ENCODE data around the gene PCDH9.
"Not testable (repeated sequence)": the region's sequence is repeated elsewhere in the genome, so short reads cannot be mapped to it uniquely, and the experiment has no call there.

Gene PCDH9

GRCh38 chr13:66624302-66624701 lies 605.8 kb downstream of the PCDH9 start:
- Histone ChIP-seq H3K9ac (ENCODE audit: low read length) (no peak overlapping the region), H2BK120ac (ENCODE audit: low read depth, low read length) (no peak overlapping the region), H3K27me3 (ENCODE audit: control insufficient read depth in 1 of 2, insufficient read depth in 1 of 2, low read length in 2 of 2) (no peaks in the 10 kb centered on the region), H2AFZ (ENCODE audit: low read depth, low read length) (no peak overlapping the region), H3K4me1 (ENCODE audit: control insufficient read depth, insufficient read depth, low read depth, low read length) (no peaks in the 10 kb centered on the region), H3K4me2 (ENCODE audit: low read length, poor library complexity, severe bottlenecking) (no peak overlapping the region), H2BK12ac (ENCODE audit: low read length in 2 of 2) (no peak overlapping the region), H3K18ac (ENCODE audit: low read depth in 1 of 2, low read length in 2 of 2) (no peak overlapping the region), H3K4ac (ENCODE audit: low read depth in 1 of 2, low read length in 2 of 2) (no peak overlapping the region), H3K79me1 (replicated peaks; ENCODE audit: low read length, poor library complexity, severe bottlenecking) (no peaks in the 10 kb centered on the region), H4K91ac (ENCODE audit: low read length) (no peak overlapping the region), H4K8ac (ENCODE audit: low read length) (no peak overlapping the region), H2BK5ac (ENCODE audit: low read depth, low read length, poor library complexity, severe bottlenecking) (no peak overlapping the region), H3K9me3 (ENCODE audit: control insufficient read depth, low read length) (no peaks in the 10 kb centered on the region), H3K27ac (ENCODE audit: low read length, poor library complexity, severe bottlenecking) (no peak overlapping the region), H3K36me3 (ENCODE audit: control insufficient read depth in 1 of 2, insufficient read depth in 2 of 2, low read depth in 1 of 2, low read length in 2 of 2) (no peaks in the 10 kb centered on the region), H3K4me3 (ENCODE audit: insufficient read depth in 1 of 2, low read depth in 1 of 2, low read length in 2 of 2) (no peak overlapping the region), H3K14ac (ENCODE audit: low read length in 2 of 2) (no peak overlapping the region), H2AK5ac (ENCODE audit: low read length, severe bottlenecking) (no peak overlapping the region), H3K23ac (ENCODE audit: low read length in 2 of 2) (no peak overlapping the region), H2BK15ac (ENCODE audit: low read depth, poor library complexity, severe bottlenecking) (no peak overlapping the region)
- 100% methylated on average over 2 of the region's 3 CpGs for WGBS
- no peak for DNase-seq

GRCh38 chr13:66623129-66623820 lies 606.9 kb downstream of the PCDH9 start:
- Histone ChIP-seq H2BK5ac (ENCODE audit: low read depth, low read length, poor library complexity, severe bottlenecking) (no peak overlapping the region), H3K79me1 (replicated peaks; ENCODE audit: low read length, poor library complexity, severe bottlenecking) (no peaks in the 10 kb centered on the region), H4K8ac (ENCODE audit: low read length) (no peak overlapping the region), H3K36me3 (ENCODE audit: control insufficient read depth in 1 of 2, insufficient read depth in 2 of 2, low read depth in 1 of 2, low read length in 2 of 2) (no peaks in the 10 kb centered on the region), H3K14ac (ENCODE audit: low read length in 2 of 2) (no peak overlapping the region), H3K4me1 (ENCODE audit: control insufficient read depth, insufficient read depth, low read depth, low read length) (no peaks in the 10 kb centered on the region), H3K4me2 (ENCODE audit: low read length, poor library complexity, severe bottlenecking) (no peak overlapping the region), H4K91ac (ENCODE audit: low read length) (no peak overlapping the region), H2AFZ (ENCODE audit: low read depth, low read length) (no peak overlapping the region), H3K23ac (ENCODE audit: low read length in 2 of 2) (no peak overlapping the region), H2BK12ac (ENCODE audit: low read length in 2 of 2) (no peak overlapping the region), H2AK5ac (ENCODE audit: low read length, severe bottlenecking) (no peak overlapping the region), H3K18ac (ENCODE audit: low read depth in 1 of 2, low read length in 2 of 2) (no peak overlapping the region), H3K9me3 (ENCODE audit: control insufficient read depth, low read length) (no peaks in the 10 kb centered on the region), H2BK15ac (ENCODE audit: low read depth, poor library complexity, severe bottlenecking) (no peak overlapping the region), H3K27me3 (ENCODE audit: control insufficient read depth in 1 of 2, insufficient read depth in 1 of 2, low read length in 2 of 2) (no peaks in the 10 kb centered on the region), H2BK120ac (ENCODE audit: low read depth, low read length) (no peak overlapping the region), H3K4ac (ENCODE audit: low read depth in 1 of 2, low read length in 2 of 2) (no peak overlapping the region), H3K27ac (ENCODE audit: low read length, poor library complexity, severe bottlenecking) (no peak overlapping the region), H3K9ac (ENCODE audit: low read length) (no peak overlapping the region), H3K4me3 (ENCODE audit: insufficient read depth in 1 of 2, low read depth in 1 of 2, low read length in 2 of 2) (no peak overlapping the region)
- no peak for DNase-seq
- 90% methylated on average over 3 of the region's 10 CpGs for WGBS

- H3K9ac ChIP-seq (ENCODE audit: low read length); H3K27ac ChIP-seq (ENCODE audit: low read length, poor library complexity, severe bottlenecking); H2BK12ac ChIP-seq (ENCODE audit: low read length in 2 of 2); H2AK5ac ChIP-seq (ENCODE audit: low read length, severe bottlenecking); H3K4me1 ChIP-seq (ENCODE audit: control insufficient read depth, insufficient read depth, low read depth, low read length); H3K79me1 ChIP-seq (replicated peaks; ENCODE audit: low read length, poor library complexity, severe bottlenecking); H4K91ac ChIP-seq (ENCODE audit: low read length); H2BK15ac ChIP-seq (ENCODE audit: low read depth, poor library complexity, severe bottlenecking); H3K23ac ChIP-seq (ENCODE audit: low read length in 2 of 2); H4K8ac ChIP-seq (ENCODE audit: low read length); DNase-seq; H2AFZ ChIP-seq (ENCODE audit: low read depth, low read length); H3K4me2 ChIP-seq (ENCODE audit: low read length, poor library complexity, severe bottlenecking); H2BK5ac ChIP-seq (ENCODE audit: low read depth, low read length, poor library complexity, severe bottlenecking); H3K9me3 ChIP-seq (ENCODE audit: control insufficient read depth, low read length); H3K18ac ChIP-seq (ENCODE audit: low read depth in 1 of 2, low read length in 2 of 2); H3K4ac ChIP-seq (ENCODE audit: low read depth in 1 of 2, low read length in 2 of 2); H3K27me3 ChIP-seq (ENCODE audit: control insufficient read depth in 1 of 2, insufficient read depth in 1 of 2, low read length in 2 of 2); H2BK120ac ChIP-seq (ENCODE audit: low read depth, low read length); H3K4me3 ChIP-seq (ENCODE audit: insufficient read depth in 1 of 2, low read depth in 1 of 2, low read length in 2 of 2); H3K36me3 ChIP-seq (ENCODE audit: control insufficient read depth in 1 of 2, insufficient read depth in 2 of 2, low read depth in 1 of 2, low read length in 2 of 2); H3K14ac ChIP-seq (ENCODE audit: low read length in 2 of 2): not testable (repeated sequence)
- 97% methylated on average over 29 of the region's 31 CpGs for WGBS
Observed at GRCh38 chr13:66621906-66622447, 608.2 kb downstream of the PCDH9 start.

DNA sequence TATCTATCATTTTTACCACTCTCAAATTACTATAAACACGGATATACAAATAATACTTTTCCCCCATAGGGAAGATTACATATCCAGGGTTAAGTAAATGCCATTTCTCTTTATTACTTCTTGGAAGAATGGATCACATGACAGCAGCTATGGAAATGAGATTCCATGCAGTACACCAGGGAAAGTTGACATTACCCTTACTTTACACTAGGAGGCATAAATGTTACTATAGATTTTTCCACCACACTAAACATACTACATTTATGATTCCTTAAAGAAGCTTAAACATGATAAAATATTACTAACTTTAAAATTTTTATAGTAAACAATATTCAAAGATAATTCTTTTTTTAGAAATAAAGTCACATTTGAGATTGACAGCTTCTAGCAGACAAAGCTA lies 611.4 kb downstream of the PCDH9 start:
- H3K9ac ChIP-seq (ENCODE audit: low read length): no peak overlapping the region
- no peak overlapping the region for H3K4me2 ChIP-seq (ENCODE audit: low read length, poor library complexity, severe bottlenecking)
- H3K23ac ChIP-seq (ENCODE audit: low read length in 2 of 2): no peak overlapping the region
- no peak overlapping the region for H4K91ac ChIP-seq (ENCODE audit: low read length)
- no peak overlapping the region for H4K8ac ChIP-seq (ENCODE audit: low read length)
- H3K27ac ChIP-seq (ENCODE audit: low read length, poor library complexity, severe bottlenecking): no peak overlapping the region
- H3K4me3 ChIP-seq (ENCODE audit: insufficient read depth in 1 of 2, low read depth in 1 of 2, low read length in 2 of 2): no peak overlapping the region
- no peaks in the 10 kb centered on the region for H3K79me1 ChIP-seq (replicated peaks; ENCODE audit: low read length, poor library complexity, severe bottlenecking)
- H3K14ac ChIP-seq (ENCODE audit: low read length in 2 of 2): no peak overlapping the region
- no peak overlapping the region for H2AK5ac ChIP-seq (ENCODE audit: low read length, severe bottlenecking)
- H2BK120ac ChIP-seq (ENCODE audit: low read depth, low read length): no peak overlapping the region
- H2BK5ac ChIP-seq (ENCODE audit: low read depth, low read length, poor library complexity, severe bottlenecking): no peak overlapping the region
- no peaks in the 10 kb centered on the region for H3K4me1 ChIP-seq (ENCODE audit: control insufficient read depth, insufficient read depth, low read depth, low read length)
- peak; percentile 60 for DNase-seq
- no peak overlapping the region for H3K18ac ChIP-seq (ENCODE audit: low read depth in 1 of 2, low read length in 2 of 2)
- H2AFZ ChIP-seq (ENCODE audit: low read depth, low read length): no peak overlapping the region
- WGBS: 80% methylated on average over 1 of the region's 1 CpG
- no peaks in the 10 kb centered on the region for H3K27me3 ChIP-seq (ENCODE audit: control insufficient read depth in 1 of 2, insufficient read depth in 1 of 2, low read length in 2 of 2)
- H3K4ac ChIP-seq (ENCODE audit: low read depth in 1 of 2, low read length in 2 of 2): no peak overlapping the region
- no peaks in the 10 kb centered on the region for H3K9me3 ChIP-seq (ENCODE audit: control insufficient read depth, low read length)
- no peak overlapping the region for H2BK12ac ChIP-seq (ENCODE audit: low read length in 2 of 2)
- no peaks in the 10 kb centered on the region for H3K36me3 ChIP-seq (ENCODE audit: control insufficient read depth in 1 of 2, insufficient read depth in 2 of 2, low read depth in 1 of 2, low read length in 2 of 2)
- H2BK15ac ChIP-seq (ENCODE audit: low read depth, poor library complexity, severe bottlenecking): no peak overlapping the region
